NT2/D1 (cell line): ENCODE results near the gene KRT3.

Source experiments
- DNase-seq: peaks from one replicate; pipeline ENCODE4 v3.0.0-alpha.2; 2011; ENCODE audit warnings: low read depth, low spot score
- H3K27me3 ChIP-seq: 2 replicates; pipeline ENCODE4 v1.6.0; 2011; ENCODE audit warnings: mild to moderate bottlenecking; ENCODE audit not compliant: insufficient read length, insufficient read depth
- H3K36me3 ChIP-seq: 2 replicates; pipeline ENCODE4 v1.6.1; 2011; ENCODE audit warnings: mild to moderate bottlenecking, low read length, mixed read lengths; ENCODE audit not compliant: insufficient read depth, insufficient read length
- H3K4me1 ChIP-seq: 2 replicates; pipeline ENCODE4 v1.5.1; 2011; ENCODE audit not compliant: insufficient read depth, insufficient read length
- H3K4me3 ChIP-seq: 2 replicates; pipeline ENCODE4 v1.5.1; 2011; ENCODE audit warnings: low read depth; ENCODE audit not compliant: insufficient read length
- H3K9ac ChIP-seq: 2 replicates; pipeline ENCODE4 v1.6.0; 2011; ENCODE audit warnings: low read depth; ENCODE audit not compliant: insufficient read length
- H3K9me3 ChIP-seq: 2 replicates; pipeline ENCODE4 v1.5.1; 2011; ENCODE audit warnings: mild to moderate bottlenecking, low read length; ENCODE audit not compliant: insufficient read depth
- SUZ12 ChIP-seq: IDR thresholded peaks from 2 replicates; pipeline ENCODE4 v1.6.1; 2011; ENCODE audit not compliant: insufficient read length, insufficient read depth; ENCODE audit errors: extremely low read depth
- YY1 ChIP-seq: IDR thresholded peaks from 2 replicates; pipeline ENCODE4 v1.6.1; 2011; ENCODE audit not compliant: insufficient read length, insufficient read depth
- ZNF274 ChIP-seq: IDR thresholded peaks from 2 replicates; pipeline ENCODE4 v1.6.1; 2011; ENCODE audit warnings: mild to moderate bottlenecking, low read depth, low read length

The KRT3 gene

DNA sequence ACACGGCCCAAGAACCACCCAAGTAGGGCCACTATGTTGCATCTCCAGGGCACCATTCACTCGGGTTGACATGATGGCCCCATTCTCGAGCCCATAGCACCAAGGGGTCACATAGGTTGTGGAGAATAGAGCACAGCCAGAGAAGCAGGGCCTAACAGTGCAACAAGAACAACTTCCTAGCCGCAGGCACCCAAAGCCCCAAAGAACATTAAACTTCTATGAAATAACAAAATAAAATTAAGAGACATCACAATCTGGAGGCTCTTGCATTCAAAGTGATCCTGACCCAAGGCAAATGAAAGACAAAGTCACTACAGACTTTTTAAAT lies 16.1 kb upstream of the KRT3 start:
- no peaks in the 10 kb centered on the region for H3K27me3 ChIP-seq
- no peaks in the 10 kb centered on the region for H3K9me3 ChIP-seq
- H3K4me3 ChIP-seq, result no peak overlapping the region
- no peak overlapping the region for H3K9ac ChIP-seq
- no peaks in the 10 kb centered on the region for H3K36me3 ChIP-seq
- TF ChIP-seq YY1, result no peak
- TF ChIP-seq SUZ12, result no peak
- TF ChIP-seq ZNF274, result no peak
- H3K4me1 ChIP-seq, result no peaks in the 10 kb centered on the region
- DNase-seq, result no peak

DNA sequence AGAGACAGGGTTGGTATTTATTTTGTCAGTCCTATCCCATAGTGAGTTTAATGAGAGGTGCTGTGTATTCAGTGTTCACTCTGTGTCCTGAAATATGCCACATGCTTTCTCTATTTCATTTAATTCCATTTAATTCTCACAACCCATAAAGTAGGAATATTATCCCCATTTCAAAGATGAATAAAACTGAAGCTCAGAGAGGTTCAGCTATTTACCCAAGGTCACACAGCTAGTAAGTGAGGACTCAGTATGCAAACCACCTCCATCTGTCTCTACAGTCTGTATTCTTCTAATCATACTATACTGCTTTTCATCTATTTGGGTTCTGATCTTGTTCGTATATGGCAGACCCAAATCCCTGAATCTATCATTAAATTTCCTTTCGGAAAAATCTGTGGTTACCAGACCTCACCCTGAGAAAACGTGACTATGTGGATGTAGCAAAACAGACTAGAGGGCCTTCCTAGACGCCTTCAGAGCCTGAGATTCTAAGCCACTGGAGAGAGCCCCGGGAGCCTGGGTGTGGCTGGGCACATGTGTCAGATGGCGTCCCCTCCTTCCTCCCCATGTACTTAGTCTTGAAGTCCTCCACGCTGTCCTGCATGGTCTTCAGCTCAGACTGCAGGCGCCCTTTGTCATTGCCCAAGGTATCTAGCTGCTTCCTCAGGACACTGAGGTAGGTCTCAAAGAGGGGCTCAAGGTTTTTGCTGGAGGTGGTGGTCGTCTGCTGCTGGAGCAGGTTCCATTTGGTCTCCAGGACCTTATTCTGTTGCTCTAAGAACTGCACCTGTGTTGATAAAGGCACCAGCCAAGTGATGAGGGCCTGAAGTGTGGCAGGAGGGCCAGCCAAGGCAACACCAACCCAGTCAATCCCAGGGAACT lies 15.5 kb upstream of the KRT3 start:
- TF ChIP-seq YY1 (no peak), SUZ12 (no peak), ZNF274 (no peak)
- DNase-seq, result no peak
- Histone ChIP-seq H3K9ac (no peak overlapping the region), H3K36me3 (no peaks in the 10 kb centered on the region), H3K27me3 (no peaks in the 10 kb centered on the region), H3K9me3 (no peaks in the 10 kb centered on the region), H3K4me1 (peaks cover 2% of the 10 kb centered on the region), H3K4me3 (no peak overlapping the region)

DNA sequence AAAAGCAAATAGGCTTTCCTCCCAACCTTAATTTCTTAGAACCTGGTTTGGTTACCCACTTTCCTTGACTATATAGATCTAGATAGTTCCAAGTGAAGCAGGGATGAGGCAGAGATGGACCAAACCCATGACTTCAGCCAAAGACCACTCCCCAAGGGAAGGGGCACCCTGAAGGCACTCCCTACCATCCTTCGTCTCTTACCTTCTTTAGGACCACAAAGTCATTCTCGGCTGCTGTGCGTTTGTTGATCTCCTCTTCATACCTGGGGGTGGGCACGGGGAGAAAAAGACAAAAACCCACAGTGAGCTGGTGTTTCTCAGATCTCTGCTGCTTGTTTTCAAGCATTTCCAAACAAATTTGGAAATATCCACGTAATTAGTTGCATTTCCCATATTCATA lies 14.6 kb upstream of the KRT3 start:
- H3K36me3 ChIP-seq, result no peaks in the 10 kb centered on the region
- H3K4me1 ChIP-seq, result peaks cover 5% of the 10 kb centered on the region
- no peaks in the 10 kb centered on the region for H3K27me3 ChIP-seq
- no peak overlapping the region for H3K9ac ChIP-seq
- no peaks in the 10 kb centered on the region for H3K9me3 ChIP-seq
- TF ChIP-seq YY1 (no peak), ZNF274 (no peak), SUZ12 (no peak)
- H3K4me3 ChIP-seq, result no peak overlapping the region
- DNase-seq, result no peak

DNA sequence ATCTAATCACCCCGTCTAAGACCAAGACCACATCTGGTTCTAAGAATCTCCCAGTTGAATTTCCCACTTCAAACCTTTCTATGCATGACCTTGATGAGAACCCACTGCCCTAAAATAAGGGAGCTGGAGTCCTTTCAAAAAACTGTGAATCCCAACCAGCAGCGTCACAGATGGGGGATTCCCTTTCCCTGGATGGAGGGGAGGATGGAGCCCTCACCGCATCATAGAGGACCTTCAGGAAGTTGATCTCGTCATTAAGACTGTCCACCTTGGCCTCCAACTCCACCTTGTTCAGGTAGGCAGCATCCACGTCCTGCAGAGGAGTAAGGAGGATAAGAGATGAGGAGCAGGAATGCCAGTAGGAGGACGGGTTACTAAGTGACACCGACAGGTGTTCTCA lies 13.2 kb upstream of the KRT3 start:
- TF ChIP-seq SUZ12 (no peak), ZNF274 (no peak), YY1 (no peak)
- no peaks in the 10 kb centered on the region for H3K9me3 ChIP-seq
- peaks cover 10% of the 10 kb centered on the region for H3K4me1 ChIP-seq
- DNase-seq, result no peak
- no peaks in the 10 kb centered on the region for H3K36me3 ChIP-seq
- no peak overlapping the region for H3K4me3 ChIP-seq
- H3K9ac ChIP-seq, result no peak overlapping the region
- no peaks in the 10 kb centered on the region for H3K27me3 ChIP-seq

DNA sequence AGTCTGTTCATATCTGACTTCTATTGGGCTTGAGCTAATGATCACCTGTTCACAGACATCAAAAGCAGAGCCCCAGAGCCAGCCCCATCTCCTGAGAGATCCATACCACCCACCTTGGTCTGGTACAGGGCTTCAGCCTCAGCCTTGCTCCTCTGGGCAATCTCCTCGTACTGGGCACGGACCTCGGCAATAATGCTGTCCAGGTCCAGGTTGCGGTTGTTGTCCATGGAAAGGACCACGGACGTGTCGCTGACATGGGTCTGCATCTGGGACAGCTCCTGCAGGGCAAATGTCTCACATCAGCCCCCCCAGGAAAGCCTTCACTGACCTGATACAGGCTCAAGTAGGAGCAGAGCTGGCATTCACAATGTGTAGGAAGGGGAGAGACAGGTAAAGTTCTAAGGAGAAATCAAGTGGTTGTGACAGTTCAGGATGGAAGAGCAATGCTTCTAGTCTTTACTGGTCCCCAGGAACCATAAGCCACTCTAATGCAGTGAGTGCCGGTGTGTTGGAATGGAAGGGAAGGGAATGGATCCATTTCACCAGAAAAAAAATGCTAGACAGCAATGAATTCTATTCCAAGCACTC lies 12.8 kb upstream of the KRT3 start:
- no peaks in the 10 kb centered on the region for H3K36me3 ChIP-seq
- no peaks in the 10 kb centered on the region for H3K27me3 ChIP-seq
- no peak for DNase-seq
- peaks cover 10% of the 10 kb centered on the region for H3K4me1 ChIP-seq
- no peaks in the 10 kb centered on the region for H3K9me3 ChIP-seq
- no peak overlapping the region for H3K4me3 ChIP-seq
- no peak overlapping the region for H3K9ac ChIP-seq
- TF ChIP-seq SUZ12, result no peak

DNA sequence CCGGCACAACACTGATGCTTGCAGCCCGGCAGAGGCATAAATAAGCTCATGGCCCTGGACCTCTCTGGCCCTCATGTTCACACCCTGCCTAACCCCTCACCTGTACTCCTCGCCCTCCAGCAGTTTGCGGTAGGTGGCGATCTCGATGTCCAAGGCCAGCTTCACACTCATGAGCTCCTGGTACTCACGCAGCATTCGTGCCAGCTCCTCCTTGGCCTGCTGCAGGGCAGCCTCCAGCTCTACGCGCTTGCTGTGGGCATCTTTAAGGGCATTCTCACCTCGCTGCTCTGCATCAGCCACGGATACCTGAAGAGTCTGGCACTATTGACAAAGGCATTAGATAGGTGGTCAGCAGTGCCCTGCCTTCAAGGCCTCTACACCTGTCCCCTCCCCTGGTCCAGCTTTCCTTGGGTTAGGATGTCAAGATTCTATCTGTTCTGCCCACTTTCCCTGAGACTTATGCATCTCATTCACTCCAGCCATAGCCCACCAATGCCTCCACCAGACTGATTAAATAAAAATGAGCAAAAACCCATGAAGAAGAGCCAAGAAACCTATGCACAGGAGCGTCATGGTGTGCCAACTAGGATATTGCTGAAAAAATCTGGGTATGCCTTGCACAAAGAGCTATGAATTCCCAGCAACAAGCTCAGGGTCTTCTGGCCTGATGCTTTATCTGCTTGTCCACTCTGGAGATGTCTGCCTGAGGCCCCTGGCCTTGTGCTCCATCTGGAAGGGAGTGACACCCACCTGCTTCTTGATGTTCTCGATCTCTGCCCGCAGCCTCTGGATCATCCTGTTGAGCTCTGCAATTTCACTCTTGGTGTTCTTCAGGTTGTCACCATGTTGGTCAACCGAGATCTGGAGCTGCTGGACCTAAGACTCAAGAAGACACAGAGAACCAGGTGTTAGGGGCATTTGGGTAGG lies 11.9 kb upstream of the KRT3 start:
- no peak for DNase-seq
- no peak for TF ChIP-seq SUZ12
- no peak for TF ChIP-seq YY1
- no peak for TF ChIP-seq ZNF274
- peaks cover 10% of the 10 kb centered on the region for H3K4me1 ChIP-seq
- H3K36me3 ChIP-seq, result no peaks in the 10 kb centered on the region
- H3K27me3 ChIP-seq, result no peaks in the 10 kb centered on the region
- no peaks in the 10 kb centered on the region for H3K9me3 ChIP-seq
- H3K4me3 ChIP-seq, result no peak overlapping the region
- H3K9ac ChIP-seq, result no peak overlapping the region

DNA sequence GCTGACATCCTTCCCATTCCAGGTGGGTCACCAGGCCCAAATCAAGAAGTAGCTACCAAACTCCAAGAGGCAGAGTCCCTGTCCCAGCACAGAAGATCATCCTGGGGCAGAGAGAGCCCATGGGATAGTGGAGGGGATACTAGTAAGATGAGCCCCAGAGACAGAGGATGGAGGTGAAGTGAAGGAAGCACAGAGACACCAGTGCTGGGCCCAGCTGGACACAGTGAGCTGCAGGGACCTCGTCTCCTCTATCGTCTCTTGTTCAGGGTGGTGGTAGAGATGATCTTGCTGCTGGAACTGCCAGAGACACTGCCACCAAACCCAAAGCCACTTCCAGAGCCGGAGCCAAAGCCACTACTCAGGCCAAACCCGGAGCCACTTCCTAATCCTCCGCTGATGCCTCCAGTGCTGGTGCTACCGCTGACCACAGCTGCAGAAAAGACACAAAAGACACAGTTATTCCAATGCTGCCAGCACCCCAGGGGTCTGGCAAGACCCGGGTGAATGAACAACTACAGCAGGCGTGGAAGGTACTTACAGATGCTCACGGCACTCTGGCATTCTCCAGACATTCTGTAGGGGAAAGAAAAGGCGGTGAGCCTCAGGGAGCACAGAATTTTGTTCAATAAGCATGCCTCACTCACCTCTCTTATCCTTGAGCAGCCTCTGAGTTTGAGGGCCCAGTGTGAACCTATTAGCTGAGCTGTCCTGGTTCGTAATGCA lies 11.1 kb upstream of the KRT3 start:
- H3K9me3 ChIP-seq, result no peaks in the 10 kb centered on the region
- no peaks in the 10 kb centered on the region for H3K36me3 ChIP-seq
- peaks cover 10% of the 10 kb centered on the region for H3K4me1 ChIP-seq
- no peak overlapping the region for H3K9ac ChIP-seq
- no peak for TF ChIP-seq YY1
- H3K4me3 ChIP-seq, result no peak overlapping the region
- DNase-seq, result no peak
- H3K27me3 ChIP-seq, result no peaks in the 10 kb centered on the region
